ENCODE measurements around the gene TFB1M. TPM values are rescaled to one million over a fixed set of nuclear protein-coding genes. Genes with fewer than 3 reads are reported as not detected.

TFB1M gene
- total and polyA plus RNA-seq, 2 donors (not counting 3 experiments of a cell fraction or from before 2014, with no cell fraction given): 12.9 to 35.5 TPM

GRCh38 chr6:155222506-155222905 lies 91.8 kb downstream of the TFB1M start:
- no peak for FAIRE-seq
- POLR2A ChIA-PET: no interaction called here
- no peak overlapping the region for H3K4me2 ChIP-seq (ENCODE audit: insufficient read depth, low read length)

DNA sequence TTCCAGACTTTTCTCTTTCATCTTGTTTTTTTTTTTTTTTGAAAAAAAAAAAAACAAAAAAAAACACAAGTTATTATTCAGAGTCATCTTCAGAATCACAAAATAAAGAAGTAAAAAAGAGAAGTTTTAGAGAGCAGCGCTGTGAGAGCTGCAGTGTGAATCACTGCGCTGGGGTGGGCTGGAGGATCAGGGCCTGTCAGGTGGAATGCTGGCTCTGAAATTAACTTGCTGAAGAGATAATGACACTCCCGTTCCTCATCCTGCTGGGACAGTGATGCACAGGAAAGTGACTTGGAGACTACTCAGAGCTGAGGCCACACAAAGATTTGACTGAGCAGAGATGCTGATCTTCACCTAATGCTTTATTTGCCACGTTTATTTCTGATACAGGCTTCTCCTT lies 93.2 kb downstream of the TFB1M start:
- Histone ChIP-seq H2AFZ (ENCODE audit: low read depth, low read length) (no peak overlapping the region), H3K36me3 (ENCODE audit: control insufficient read depth in 2 of 2, extremely low read depth in 1 of 2, insufficient read depth in 2 of 2, low read length in 2 of 2) (no peaks in the 10 kb centered on the region), H3K9me1 (replicated peaks; ENCODE audit: control insufficient read depth, extremely low read depth, insufficient read depth, low read length) (no peaks in the 10 kb centered on the region), H3K4me1 (ENCODE audit: control insufficient read depth, extremely low read depth, insufficient read depth, low read length) (peaks cover 15% of the 10 kb centered on the region), H3K9ac (replicated peaks; ENCODE audit: extremely low read depth, insufficient read depth, low read length) (no peak overlapping the region), H4K20me1 (replicated peaks; ENCODE audit: control insufficient read depth, extremely low read depth, insufficient read depth, low read length) (no peaks in the 10 kb centered on the region), H3K4me3 (replicated peaks in 1 of 3; ENCODE audit: insufficient read depth in 1 of 3, low read depth in 1 of 3, low read length in 3 of 3) (no peak overlapping the region), H3K27ac (ENCODE audit: insufficient read depth, low read depth, low read length) (no peak overlapping the region), H3K9me3 (replicated peaks; ENCODE audit: control insufficient read depth, insufficient read depth, low read length) (no peaks in the 10 kb centered on the region), H3K27me3 (ENCODE audit: control insufficient read depth in 2 of 2, insufficient read depth in 2 of 2, low read length in 2 of 2) (no peaks in the 10 kb centered on the region), H3K4me2 (ENCODE audit: insufficient read depth, low read length) (no peak overlapping the region), H3K79me2 (ENCODE audit: control insufficient read depth, insufficient read depth, low read length) (no peaks in the 10 kb centered on the region)
- dilution Hi-C loops (cut with MboI; ENCODE audit: extremely low pct_ligation_motif_present, low sequenced_read_pairs): no loop called here
- DNase-seq (ENCODE audit: low read depth, low spot score): no peak
- POLR2A ChIA-PET: no interaction called here
- TF ChIP-seq MAX (IDR thresholded peaks at IDR 0.05; ENCODE audit: insufficient read depth, insufficient read length): no peak
- no peak for TF ChIP-seq POLR2A (IDR thresholded peaks at IDR 0.05; ENCODE audit: low read depth, low read length)
- TF ChIP-seq POLR2AphosphoS5 (IDR thresholded peaks at IDR 0.05; ENCODE audit: insufficient read depth, low read depth, low read length): no peak
- no peak for TF ChIP-seq MYC (IDR thresholded peaks at IDR 0.05; ENCODE audit: low read depth, low read length)
- TF ChIP-seq GATA2 (IDR thresholded peaks at IDR 0.05; ENCODE audit: insufficient read depth, insufficient read length, low read depth, low read length): no peak
- TF ChIP-seq JUN (IDR thresholded peaks at IDR 0.05; ENCODE audit: borderline replicate concordance, insufficient read depth, insufficient read length, low read depth): no peak
- TF ChIP-seq FOS (IDR thresholded peaks at IDR 0.05; ENCODE audit: borderline replicate concordance, insufficient read depth, low read length): no peak
- no peak for TF ChIP-seq EZH2 (IDR thresholded peaks at IDR 0.05; ENCODE audit: borderline replicate concordance, low read depth, low read length, severe bottlenecking)
- no peak for TF ChIP-seq CTCF (IDR thresholded peaks at IDR 0.05; ENCODE audit: extremely low read depth in 1 of 2, insufficient read depth in 1 of 2, low read depth in 1 of 2, low read length in 2 of 2)
- CTCF ChIA-PET: no interaction called here
- intact Hi-C loops (cut with micrococcal nuclease): no loop called here
- no TSS peak for BruUV-seq (replicated peaks)
- FAIRE-seq: no peak

More at GRCh38 chr6:155222506-155222905, 91.8 kb downstream of the TFB1M start:
- Histone ChIP-seq H3K27me3 (ENCODE audit: control insufficient read depth in 2 of 2, insufficient read depth in 2 of 2, low read length in 2 of 2) (no peaks in the 10 kb centered on the region), H4K20me1 (replicated peaks; ENCODE audit: control insufficient read depth, extremely low read depth, insufficient read depth, low read length) (no peaks in the 10 kb centered on the region), H3K9me1 (replicated peaks; ENCODE audit: control insufficient read depth, extremely low read depth, insufficient read depth, low read length) (no peaks in the 10 kb centered on the region), H3K79me2 (ENCODE audit: control insufficient read depth, insufficient read depth, low read length) (no peaks in the 10 kb centered on the region), H2AFZ (ENCODE audit: low read depth, low read length) (no peak overlapping the region), H3K4me1 (ENCODE audit: control insufficient read depth, extremely low read depth, insufficient read depth, low read length) (peaks cover 15% of the 10 kb centered on the region), H3K27ac (ENCODE audit: insufficient read depth, low read depth, low read length) (no peak overlapping the region), H3K36me3 (ENCODE audit: control insufficient read depth in 2 of 2, extremely low read depth in 1 of 2, insufficient read depth in 2 of 2, low read length in 2 of 2) (no peaks in the 10 kb centered on the region), H3K9me3 (replicated peaks; ENCODE audit: control insufficient read depth, insufficient read depth, low read length) (no peaks in the 10 kb centered on the region), H3K9ac (replicated peaks; ENCODE audit: extremely low read depth, insufficient read depth, low read length) (no peak overlapping the region), H3K4me3 (replicated peaks in 1 of 3; ENCODE audit: insufficient read depth in 1 of 3, low read depth in 1 of 3, low read length in 3 of 3) (no peak overlapping the region)
- no TSS peak for BruUV-seq (replicated peaks)
- CTCF ChIA-PET: interaction anchor here (1.2 to 1.7 kb wide), 3 partner anchors 13 to 26 kb away, joined by 3 to 8 read pairs (median 3); no protein-coding TSS in a partner anchor
- TF ChIP-seq EZH2 (IDR thresholded peaks at IDR 0.05; ENCODE audit: borderline replicate concordance, low read depth, low read length, severe bottlenecking) (no peak), POLR2A (IDR thresholded peaks at IDR 0.05; ENCODE audit: low read depth, low read length) (no peak)
- intact Hi-C loops (cut with micrococcal nuclease): no loop called here
- no peak for DNase-seq (ENCODE audit: low read depth, low spot score)
- dilution Hi-C loops (cut with MboI; ENCODE audit: extremely low pct_ligation_motif_present, low sequenced_read_pairs): no loop called here

Measured in endothelial cell of umbilical vein (primary cell).